Neural cell (in vitro differentiated cells): ENCODE data around the gene THRAP3. TPM values are rescaled to one million over a fixed set of nuclear protein-coding genes. Genes with fewer than 3 reads are reported as not detected.

ENCODE experiments used
- H2AFZ ChIP-seq: fragments of 200-600, 300-800 bp; sonication (generic), shearing (Covaris generic); 2 replicates; pipeline ENCODE4 v1.6.0; 2014; ENCODE audit warnings: low read depth, mild to moderate bottlenecking, antibody characterized with exemption, low read length, moderate library complexity
- H3F3A ChIP-seq: fragments of 200-600 bp; shearing (Covaris generic); 2 replicates; pipeline ENCODE4 v1.6.1; 2016; ENCODE audit warnings: mild to moderate bottlenecking, moderate library complexity, mixed read lengths, antibody characterized with exemption, low read length; ENCODE audit not compliant: insufficient read depth, poor library complexity, severe bottlenecking
- H3K27ac ChIP-seq: fragments of 200-600, 300-800 bp; sonication (generic), shearing (Covaris generic); 2 replicates; pipeline ENCODE4 v1.5.1; 2014; ENCODE audit warnings: mild to moderate bottlenecking, low read length, moderate library complexity
- H3K27me3 ChIP-seq: fragments of 300-800, 200-600 bp; sonication (generic), shearing (Covaris generic); 2 replicates; pipeline ENCODE4 v1.6.0; 2014; ENCODE audit warnings: mild to moderate bottlenecking, low read depth, low read length, moderate library complexity; ENCODE audit not compliant: insufficient read depth
- H3K36me3 ChIP-seq: fragments of 300-800, 200-600 bp; sonication (generic), shearing (Covaris generic); 2 replicates; pipeline ENCODE4 v1.5.1; 2014; ENCODE audit warnings: mild to moderate bottlenecking, antibody characterized with exemption, low read length, moderate library complexity; ENCODE audit not compliant: insufficient read depth
- H3K4me2 ChIP-seq: fragments of 300-800, 200-600 bp; sonication (generic), shearing (Covaris generic); 2 replicates; pipeline ENCODE4 v1.6.0; 2014; ENCODE audit warnings: mild to moderate bottlenecking, low read length
- H3K4me3 ChIP-seq: fragments of 300-800, 200-600 bp; sonication (generic), shearing (Covaris generic); 2 replicates; pipeline ENCODE4 v1.5.1; 2014; ENCODE audit warnings: mild to moderate bottlenecking, low read length, moderate library complexity
- H3K79me2 ChIP-seq: fragments of 200-600 bp; shearing (Covaris generic); replicated peaks from 2 replicates; pipeline ENCODE4 v1.6.0; 2014; ENCODE audit warnings: mild to moderate bottlenecking, low read length, moderate library complexity; ENCODE audit not compliant: insufficient read depth
- H3K9ac ChIP-seq: fragments of 300-800, 200-600 bp; sonication (generic), shearing (Covaris generic); 2 replicates; pipeline ENCODE4 v1.6.1; 2016; ENCODE audit warnings: mild to moderate bottlenecking, low read length, mixed read lengths
- H3K9me2 ChIP-seq: fragments of 200-600 bp; shearing (Covaris generic); 2 replicates; pipeline ENCODE4 v1.6.1; 2016; ENCODE audit warnings: mild to moderate bottlenecking, low read length, mixed read lengths; ENCODE audit not compliant: insufficient read depth
- H3K9me3 ChIP-seq: fragments of 200-600, 300-800 bp; sonication (generic), shearing (Covaris generic); 2 replicates; pipeline ENCODE4 v1.6.1; 2016; ENCODE audit warnings: mild to moderate bottlenecking, mixed run types, low read length, moderate library complexity, mixed read lengths
- H4K20me1 ChIP-seq: fragments of 200-600 bp; shearing (Covaris generic); 2 replicates; pipeline ENCODE4 v1.6.1; 2016; ENCODE audit warnings: mild to moderate bottlenecking, mixed run types; ENCODE audit not compliant: insufficient read depth
- CTCF ChIP-seq: fragments of 450-650 bp; IDR thresholded peaks from 2 replicates; pipeline ENCODE4 v1.5.1; 2014; ENCODE audit warnings: antibody characterized with exemption, mild to moderate bottlenecking, moderate library complexity; ENCODE audit not compliant: poor library complexity, severe bottlenecking
- EP300 ChIP-seq: fragments of 450-650 bp; conservative IDR thresholded peaks from 2 replicates; pipeline ENCODE4 v1.6.1; 2014; ENCODE audit warnings: antibody characterized with exemption, mild to moderate bottlenecking, moderate library complexity; ENCODE audit not compliant: poor library complexity, severe bottlenecking
- EZH2 ChIP-seq: fragments of 200-600, 300-800 bp; shearing (Covaris generic), sonication (generic); IDR thresholded peaks from 2 replicates; pipeline ENCODE4 v1.6.1; 2014; ENCODE audit warnings: antibody characterized with exemption, low read length, borderline replicate concordance, mild to moderate bottlenecking; ENCODE audit not compliant: insufficient read depth, poor library complexity, severe bottlenecking
- MXI1 ChIP-seq: fragments of 450-650 bp; conservative IDR thresholded peaks from 2 replicates; pipeline ENCODE4 v1.6.1; 2014; ENCODE audit warnings: antibody characterized with exemption, mild to moderate bottlenecking; ENCODE audit not compliant: poor library complexity, severe bottlenecking
- POLR2AphosphoS5 ChIP-seq: IDR thresholded peaks from 2 replicates; pipeline ENCODE4 v1.6.1; 2012
- RAD21 ChIP-seq: fragments of 450-650 bp; conservative IDR thresholded peaks from 2 replicates; pipeline ENCODE4 v1.6.1; 2014; ENCODE audit warnings: antibody characterized with exemption, mild to moderate bottlenecking, moderate library complexity
- REST ChIP-seq: IDR thresholded peaks from 2 replicates; pipeline ENCODE4 v1.6.1; 2012; ENCODE audit warnings: borderline replicate concordance
- SMC3 ChIP-seq: fragments of 450-650 bp; conservative IDR thresholded peaks from 2 replicates; pipeline ENCODE4 v1.6.1; 2014; ENCODE audit warnings: antibody characterized with exemption, mild to moderate bottlenecking, moderate library complexity; ENCODE audit not compliant: poor library complexity
- TAF1 ChIP-seq: IDR thresholded peaks from 2 replicates; pipeline ENCODE4 v1.6.1; 2012; ENCODE audit warnings: low read depth
- polyA plus RNA-seq: library from polyadenylated mRNA; depleted of rRNA; stranded (reverse); fragments of >200 nt; gene quantifications from 2 replicates; pipeline ENCODE4 v1.2.3, GENCODE V29; 2014

Gene THRAP3
- polyA plus RNA-seq, 1 donor from 2014 or later: 54.4 TPM

- no peaks in the 10 kb centered on the region for H3K79me2 ChIP-seq
- no peaks in the 10 kb centered on the region for H3K27me3 ChIP-seq
- H3K4me3 ChIP-seq: no peak overlapping the region
- peaks cover 6% of the 10 kb centered on the region for H3K36me3 ChIP-seq
- H3K27ac ChIP-seq: no peak overlapping the region
- no peaks in the 10 kb centered on the region for H3K9me2 ChIP-seq
- TF ChIP-seq RAD21 (no peak), TAF1 (no peak), REST (no peak), EZH2 (no peak), CTCF (no peak), EP300 (no peak), SMC3 (no peak), POLR2AphosphoS5 (no peak), MXI1 (no peak)
- no peaks in the 10 kb centered on the region for H3F3A ChIP-seq
- peaks cover 4% of the 10 kb centered on the region for H4K20me1 ChIP-seq
- H3K9me3 ChIP-seq: no peaks in the 10 kb centered on the region
- no peak overlapping the region for H3K9ac ChIP-seq
- no peak overlapping the region for H3K4me2 ChIP-seq
- no peak overlapping the region for H2AFZ ChIP-seq
These were observed 46.4 kb upstream of the THRAP3 start for GRCh38 chr1:36177589-36178431.

GRCh38 chr1:36178471-36179219 is 45.6 kb upstream of the THRAP3 start:
- H3K4me3 ChIP-seq: no peak overlapping the region
- H4K20me1 ChIP-seq: peaks cover 4% of the 10 kb centered on the region
- no peak overlapping the region for H3K9ac ChIP-seq

More at GRCh38 chr1:36178471-36179219, 45.6 kb upstream of the THRAP3 start:
- Histone ChIP-seq H3K9me3 (no peaks in the 10 kb centered on the region), H3K36me3 (peaks cover 4% of the 10 kb centered on the region), H3K27me3 (no peaks in the 10 kb centered on the region), H3F3A (no peaks in the 10 kb centered on the region), H3K4me2 (no peak overlapping the region), H2AFZ (no peak overlapping the region), H3K79me2 (no peaks in the 10 kb centered on the region), H3K27ac (no peak overlapping the region), H3K9me2 (no peaks in the 10 kb centered on the region)
- no peak for TF ChIP-seq SMC3
- no peak for TF ChIP-seq MXI1
- no peak for TF ChIP-seq POLR2AphosphoS5
- TF ChIP-seq CTCF: no peak
- no peak for TF ChIP-seq EP300
